Measurements from ENCODE around the gene MACROD2. TPM values are rescaled to one million over a fixed set of nuclear protein-coding genes. Genes with fewer than 3 reads are reported as not detected.

Gene MACROD2
- total RNA-seq, 4 donors from 2014 or later: 2.1 to 28.1 (median 12.6) TPM

GRCh38 chr20:14865169-14865568 lies 869.9 kb downstream of the MACROD2 start:
- no peaks in the 10 kb centered on the region for H3K27me3 ChIP-seq
- H3K9me3 ChIP-seq: no peaks in the 10 kb centered on the region
- intact Hi-C loops (cut with DNase I; ENCODE audit: low total_unique reads): no loop called here
- H3K27ac ChIP-seq: no peak overlapping the region
- no peak overlapping the region for H3K4me3 ChIP-seq
- H3K36me3 ChIP-seq: no peaks in the 10 kb centered on the region
- TF ChIP-seq CTCF (IDR thresholded peaks at IDR 0.05): no peak
- TF ChIP-seq POLR2A (IDR thresholded peaks at IDR 0.05): no peak
- DNase-seq: no peak
- H3K4me1 ChIP-seq: no peaks in the 10 kb centered on the region

DNA sequence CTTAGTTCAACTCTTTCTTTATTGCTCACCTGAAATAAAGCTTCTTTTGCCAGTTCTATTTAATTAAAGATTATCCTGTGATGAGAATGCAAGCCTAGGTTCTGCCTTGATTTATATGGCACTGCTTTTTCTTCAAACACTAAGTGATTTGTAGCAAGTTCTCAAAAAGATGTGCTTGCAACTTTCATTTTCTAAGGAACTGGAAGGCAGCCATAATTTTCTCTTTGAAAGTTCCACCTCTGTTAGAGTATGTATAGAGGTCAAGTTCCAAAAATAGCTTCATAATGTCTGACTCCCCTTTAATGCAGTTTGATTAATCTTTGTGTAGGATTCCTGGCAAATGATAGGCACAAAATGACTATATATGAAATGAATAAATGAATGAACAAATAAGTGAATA lies 870.4 kb downstream of the MACROD2 start:
- no peak for DNase-seq
- Histone ChIP-seq H3K4me3 (no peak overlapping the region), H3K27ac (no peak overlapping the region), H3K4me1 (no peaks in the 10 kb centered on the region), H3K27me3 (no peaks in the 10 kb centered on the region), H3K9me3 (no peaks in the 10 kb centered on the region), H3K36me3 (no peaks in the 10 kb centered on the region)
- TF ChIP-seq POLR2A (IDR thresholded peaks at IDR 0.05) (no peak), CTCF (IDR thresholded peaks at IDR 0.05) (no peak)
- intact Hi-C loops (cut with DNase I; ENCODE audit: low total_unique reads): no loop called here

DNA sequence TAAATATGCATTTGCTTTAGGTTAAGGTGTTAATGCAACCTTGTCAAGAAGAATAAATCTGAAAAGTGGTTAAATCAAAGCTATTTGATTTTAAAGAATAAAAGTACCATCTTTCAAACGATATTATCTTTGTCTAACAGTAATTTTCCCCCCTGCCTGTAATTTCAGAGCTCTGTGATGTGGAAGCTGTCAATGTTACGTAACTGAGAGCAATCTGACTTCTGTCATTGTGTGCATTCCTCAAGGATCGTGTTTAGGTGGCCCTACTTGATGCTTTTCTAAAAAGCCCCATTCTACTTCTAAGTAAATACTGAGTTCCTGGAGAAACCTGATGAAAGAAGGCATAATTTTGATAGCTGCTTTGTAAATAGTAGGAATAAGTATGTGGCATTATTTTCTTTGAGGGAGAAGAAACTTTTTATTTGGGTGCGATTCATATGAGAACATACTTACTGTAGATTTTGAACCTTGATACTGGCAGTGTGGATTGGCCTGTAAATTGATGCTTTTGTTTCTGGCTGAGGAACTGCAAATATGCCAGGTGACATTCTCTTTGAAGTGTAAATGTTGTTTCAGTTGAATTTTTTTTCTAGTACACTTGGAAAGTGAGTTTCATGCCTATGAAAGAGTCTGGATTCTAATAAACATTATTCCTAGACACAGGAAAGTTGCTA lies 871.7 kb downstream of the MACROD2 start:
- no peaks in the 10 kb centered on the region for H3K9me3 ChIP-seq
- H3K27me3 ChIP-seq: no peaks in the 10 kb centered on the region
- DNase-seq: no peak
- TF ChIP-seq CTCF (IDR thresholded peaks at IDR 0.05) (no peak), POLR2A (IDR thresholded peaks at IDR 0.05) (no peak)
- H3K4me3 ChIP-seq: no peak overlapping the region
- H3K36me3 ChIP-seq: no peaks in the 10 kb centered on the region
- H3K4me1 ChIP-seq: no peaks in the 10 kb centered on the region
- no peak overlapping the region for H3K27ac ChIP-seq
- intact Hi-C loops (cut with DNase I; ENCODE audit: low total_unique reads): no loop called here

DNA sequence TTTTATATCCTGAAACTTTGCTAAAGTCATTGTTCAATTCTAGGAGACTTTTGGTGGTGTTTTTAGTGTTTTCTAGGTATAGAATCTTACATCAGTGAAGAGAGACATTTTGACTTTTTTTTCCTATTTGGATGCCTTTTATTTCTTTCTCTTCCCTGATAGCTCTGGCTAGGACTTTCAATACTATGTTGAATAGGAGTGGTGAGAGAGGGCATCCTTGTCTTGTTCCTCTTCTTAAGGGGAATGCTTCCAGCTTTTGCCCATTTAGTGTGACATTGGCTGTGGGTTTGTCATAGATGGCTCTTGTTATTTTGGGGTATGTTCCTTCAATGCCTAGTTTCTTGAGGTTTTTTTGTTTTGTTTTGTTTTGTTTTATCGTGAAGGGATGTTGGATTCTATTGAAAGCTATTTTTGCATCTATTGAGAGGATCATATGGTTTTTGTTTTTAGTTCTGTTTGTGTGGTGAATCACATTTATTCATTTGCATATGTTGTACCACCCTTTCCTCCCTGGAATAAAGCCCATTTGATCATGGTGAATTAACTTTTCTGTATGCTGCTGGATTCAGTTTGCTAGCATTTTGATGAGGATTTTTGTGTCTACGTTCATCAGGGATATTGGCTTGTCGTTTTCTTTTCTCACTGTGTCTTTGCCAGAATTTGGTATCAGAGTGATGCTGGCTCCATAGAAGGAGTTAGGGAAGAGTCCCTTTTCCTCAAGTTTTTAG lies 882.1 kb downstream of the MACROD2 start:
- no peak for TF ChIP-seq CTCF (IDR thresholded peaks at IDR 0.05)
- TF ChIP-seq POLR2A (IDR thresholded peaks at IDR 0.05): no peak
- Histone ChIP-seq H3K9me3 (no peaks in the 10 kb centered on the region), H3K36me3 (no peaks in the 10 kb centered on the region), H3K4me3 (no peak overlapping the region), H3K27me3 (no peaks in the 10 kb centered on the region), H3K4me1 (no peaks in the 10 kb centered on the region), H3K27ac (no peak overlapping the region)
- intact Hi-C loops (cut with DNase I; ENCODE audit: low total_unique reads): no loop called here
- DNase-seq: no peak

DNA sequence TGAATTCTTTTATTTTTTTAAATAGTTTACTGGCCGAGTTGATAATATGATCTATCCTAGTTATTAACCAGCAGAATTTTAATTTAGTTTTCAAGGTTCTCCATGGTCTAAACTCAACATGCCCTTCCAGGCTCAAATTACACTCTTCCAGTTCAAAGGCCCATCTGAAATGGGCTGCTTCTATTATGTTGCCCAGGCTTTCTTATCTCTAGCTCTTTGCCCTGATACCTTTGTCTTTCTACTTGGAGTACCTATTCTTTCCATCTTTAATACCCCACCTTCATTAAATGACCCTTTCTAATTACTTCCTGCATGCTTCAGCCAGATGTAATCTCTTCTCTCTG lies 883.3 kb downstream of the MACROD2 start:
- no peaks in the 10 kb centered on the region for H3K36me3 ChIP-seq
- intact Hi-C loops (cut with DNase I; ENCODE audit: low total_unique reads): no loop called here
- no peaks in the 10 kb centered on the region for H3K9me3 ChIP-seq
- TF ChIP-seq CTCF (IDR thresholded peaks at IDR 0.05): no peak
- no peak for TF ChIP-seq POLR2A (IDR thresholded peaks at IDR 0.05)
- no peaks in the 10 kb centered on the region for H3K4me1 ChIP-seq
- no peak for DNase-seq
- no peak overlapping the region for H3K4me3 ChIP-seq
- H3K27ac ChIP-seq: no peak overlapping the region
- no peaks in the 10 kb centered on the region for H3K27me3 ChIP-seq

Data from uterus (tissue), 4 donors.